Neural crest cell (in vitro differentiated cells): ENCODE results near the gene PRDX3. TPM values are rescaled to one million over a fixed set of nuclear protein-coding genes. Genes with fewer than 3 reads are reported as not detected.

Source experiments
- DNase-seq: peaks from one replicate; pipeline ENCODE4 v3.0.0; 2021; ENCODE audit warnings: low read depth, mixed read lengths, low spot score
- H3K27ac Mint-ChIP-seq: one replicate; pipeline ENCODE4 v1.8.0; 2021; ENCODE audit warnings: mild to moderate bottlenecking, mixed read lengths; ENCODE audit not compliant: unreplicated experiment
- H3K27me3 Mint-ChIP-seq: 2 replicates; pipeline ENCODE4 v1.8.0; 2021; ENCODE audit warnings: low read depth, mild to moderate bottlenecking, mixed read lengths
- H3K36me3 Mint-ChIP-seq: 2 replicates; pipeline ENCODE4 v1.8.0; 2021; ENCODE audit warnings: low read depth, mild to moderate bottlenecking, mixed read lengths
- H3K4me1 Mint-ChIP-seq: 2 replicates; pipeline ENCODE4 v1.8.0; 2021; ENCODE audit warnings: mixed read lengths
- H3K4me3 Mint-ChIP-seq: one replicate; pipeline ENCODE4 v1.8.0; 2021; ENCODE audit warnings: mild to moderate bottlenecking, mixed read lengths
- H3K9me3 Mint-ChIP-seq: 2 replicates; pipeline ENCODE4 v1.8.0; 2021; ENCODE audit warnings: mixed read lengths
- CTCF ChIP-seq: fragments of 200-600 bp; sonication (generic); conservative IDR thresholded peaks from 2 replicates; pipeline ENCODE4 v1.5.0; 2021; ENCODE audit warnings: antibody characterized with exemption, mild to moderate bottlenecking
- total RNA-seq: library from RNA; stranded (reverse); gene quantifications from 2 replicates; pipeline ENCODE4 v1.2.1, GENCODE V29; 2021

The PRDX3 gene
- total RNA-seq, 1 donor from 2014 or later = 144 TPM

GRCh38 chr10:119221666-119222065 is 43.1 kb upstream of the PRDX3 start:
- no peak overlapping the region for H3K4me3 Mint-ChIP-seq
- no peaks in the 10 kb centered on the region for H3K9me3 Mint-ChIP-seq
- H3K27me3 Mint-ChIP-seq = no peaks in the 10 kb centered on the region
- H3K4me1 Mint-ChIP-seq = peaks cover 19% of the 10 kb centered on the region
- DNase-seq = no peak
- no peak overlapping the region for H3K27ac Mint-ChIP-seq
- no peaks in the 10 kb centered on the region for H3K36me3 Mint-ChIP-seq
- no peak for TF ChIP-seq CTCF

GRCh38 chr10:119221201-119221600 is 42.6 kb upstream of the PRDX3 start:
- no peaks in the 10 kb centered on the region for H3K36me3 Mint-ChIP-seq
- DNase-seq = no peak
- no peak overlapping the region for H3K27ac Mint-ChIP-seq
- no peak for TF ChIP-seq CTCF
- no peaks in the 10 kb centered on the region for H3K27me3 Mint-ChIP-seq
- H3K4me1 Mint-ChIP-seq = peaks cover 19% of the 10 kb centered on the region
- H3K9me3 Mint-ChIP-seq = no peaks in the 10 kb centered on the region
- no peak overlapping the region for H3K4me3 Mint-ChIP-seq

GRCh38 chr10:119219871-119220270 is 41.3 kb upstream of the PRDX3 start:
- Mint-ChIP-seq H3K27me3 (no peaks in the 10 kb centered on the region), H3K4me1 (peaks cover 19% of the 10 kb centered on the region), H3K36me3 (no peaks in the 10 kb centered on the region), H3K4me3 (no peak overlapping the region), H3K9me3 (no peaks in the 10 kb centered on the region), H3K27ac (no peak overlapping the region)
- no peak for DNase-seq
- no peak for TF ChIP-seq CTCF

- DNase-seq = no peak
- no peak for TF ChIP-seq CTCF
- Mint-ChIP-seq H3K9me3 (no peaks in the 10 kb centered on the region), H3K27me3 (no peaks in the 10 kb centered on the region), H3K4me1 (peaks cover 24% of the 10 kb centered on the region), H3K4me3 (no peak overlapping the region), H3K27ac (no peak overlapping the region), H3K36me3 (no peaks in the 10 kb centered on the region)
Measured at GRCh38 chr10:119217991-119218490, 39.4 kb upstream of the PRDX3 start.

GRCh38 chr10:119217401-119217800 is 38.8 kb upstream of the PRDX3 start:
- no peak for TF ChIP-seq CTCF
- Mint-ChIP-seq H3K36me3 (no peaks in the 10 kb centered on the region), H3K27ac (no peak overlapping the region), H3K27me3 (no peaks in the 10 kb centered on the region), H3K4me1 (peaks cover 24% of the 10 kb centered on the region), H3K4me3 (no peak overlapping the region), H3K9me3 (no peaks in the 10 kb centered on the region)
- DNase-seq = no peak

GRCh38 chr10:119216127-119216526 is 37.5 kb upstream of the PRDX3 start:
- Mint-ChIP-seq H3K27me3 (no peaks in the 10 kb centered on the region), H3K36me3 (no peaks in the 10 kb centered on the region), H3K9me3 (no peaks in the 10 kb centered on the region), H3K4me3 (no peak overlapping the region), H3K4me1 (peaks cover 27% of the 10 kb centered on the region), H3K27ac (no peak overlapping the region)
- DNase-seq = no peak
- TF ChIP-seq CTCF = no peak
